HUDEP-2 (cell line): Measurements from ENCODE around the gene ICE2.
A peak's percentile ranks its signal among the peaks of the same experiment; 100 is the strongest.

Source experiments
- DNase-seq, 76 experiments: peaks; one replicate each; lab custom pipeline; 2025; ENCODE audit not compliant: unreplicated experiment in 76 of 76; lab: John Stamatoyannopoulos, UW

Gene ICE2

GRCh38 chr15:60507596-60508424 lies 28.9 kb upstream of the ICE2 start:
- DNase-seq, result peak in 36 of 76 experiments; percentile 1 to 65 (median 28)

- DNase-seq, result no peak
Observed at GRCh38 chr15:60496853-60497252, 17.9 kb upstream of the ICE2 start.

- DNase-seq, result no peak
Observed at GRCh38 chr15:60494108-60494507, 15.2 kb upstream of the ICE2 start.

GRCh38 chr15:60493166-60493565 lies 14.2 kb upstream of the ICE2 start:
- no peak for DNase-seq

GRCh38 chr15:60486742-60487141 lies 7.8 kb upstream of the ICE2 start:
- no peak for DNase-seq

- no peak for DNase-seq
Observed at GRCh38 chr15:60485365-60486055, 6.6 kb upstream of the ICE2 start.

- no peak for DNase-seq
Observed at GRCh38 chr15:60483042-60483441, 4.1 kb upstream of the ICE2 start.

- DNase-seq, result no peak
Observed at GRCh38 chr15:60480888-60481287, 1.9 kb upstream of the ICE2 start.

- DNase-seq, result no peak
Observed at GRCh38 chr15:60480149-60480548, 1.2 kb upstream of the ICE2 start.

- DNase-seq, result peak in 3 of 76 experiments; percentile 10 to 40 (median 20)
Observed at GRCh38 chr15:60479361-60480110, 594 bp upstream of the ICE2 start.

GRCh38 chr15:60477916-60478565 lies 901 bp downstream of the ICE2 start:
- DNase-seq, result peak in 13 of 76 experiments; percentile 6 to 43 (median 22)

- DNase-seq, result no peak
Observed at GRCh38 chr15:60477164-60477563, 1.8 kb downstream of the ICE2 start.

GRCh38 chr15:60476713-60477112 lies 2.2 kb downstream of the ICE2 start:
- no peak for DNase-seq

GRCh38 chr15:60473135-60473534 lies 5.8 kb downstream of the ICE2 start:
- DNase-seq, result no peak

GRCh38 chr15:60471314-60471713 lies 7.6 kb downstream of the ICE2 start:
- no peak for DNase-seq

- DNase-seq, result no peak
Observed at GRCh38 chr15:60469893-60470641, 8.9 kb downstream of the ICE2 start.

GRCh38 chr15:60464836-60465630 lies 13.9 kb downstream of the ICE2 start:
- no peak for DNase-seq

- no peak for DNase-seq
Observed at GRCh38 chr15:60462027-60462426, 16.9 kb downstream of the ICE2 start.

- no peak for DNase-seq
Observed at GRCh38 chr15:60460931-60461330, 18.0 kb downstream of the ICE2 start.
